Aorta (tissue), 5 donors: ENCODE data around the gene DYDC2. TPM values are rescaled to one million over a fixed set of nuclear protein-coding genes. Genes with fewer than 3 reads are reported as not detected.

Experiments used
- ATAC-seq: fragments of 200-7000 bp; cut with Tn5 transposase; one replicate; pipeline ENCODE4 v1.9.1; 2022; ENCODE audit warnings: moderate library complexity; ENCODE audit not compliant: low FRiP score
- DNase-seq, 2 donors: peaks; one replicate each; pipeline ENCODE4 v3.0.0-alpha.2; 2020
- H3K27ac ChIP-seq, 2 donors: one replicate each; pipeline ENCODE4 v1.5.1; 2013; ENCODE audit warnings: low read length in 2 of 2, mild to moderate bottlenecking in 2 of 2, moderate library complexity in 2 of 2, control low read depth in 1 of 2, inconsistent platforms in 1 of 2, low read depth in 1 of 2
- H3K27me3 ChIP-seq, 2 donors: one replicate each; pipeline ENCODE4 v1.6.1; 2013; ENCODE audit warnings: control low read depth in 1 of 2, low read length in 1 of 2, mild to moderate bottlenecking in 1 of 2, moderate library complexity in 1 of 2; ENCODE audit not compliant: insufficient read depth in 2 of 2, control insufficient read depth in 1 of 2
- H3K36me3 ChIP-seq, 2 donors: one replicate each; pipeline ENCODE4 v1.6.1; 2013; ENCODE audit warnings: control low read depth in 1 of 2, low read length in 1 of 2, mild to moderate bottlenecking in 1 of 2; ENCODE audit not compliant: insufficient read depth in 2 of 2, control insufficient read depth in 1 of 2
- H3K4me1 ChIP-seq, 2 donors: one replicate each; pipeline ENCODE4 v1.6.1; 2013; ENCODE audit warnings: low read length in 2 of 2, control low read depth in 1 of 2, mild to moderate bottlenecking in 1 of 2, moderate library complexity in 1 of 2; ENCODE audit not compliant: insufficient read depth in 2 of 2, control insufficient read depth in 1 of 2
- H3K4me3 ChIP-seq, 2 donors: one replicate each; pipeline ENCODE4 v1.5.1; 2013; ENCODE audit warnings: low read length in 2 of 2, control low read depth in 1 of 2, mild to moderate bottlenecking in 1 of 2
- H3K9me3 ChIP-seq: one replicate; pipeline ENCODE4 v1.6.1; 2013; ENCODE audit warnings: mild to moderate bottlenecking, low read length; ENCODE audit not compliant: control insufficient read depth
- WGBS, 2 donors: extraction: QIAGEN DNeasy Blood & Tissue Kit; methylation state at CpG; one replicate each; pipeline ENCODE4 v1.1.7; 2013; 5-methylcytosine and 5-hydroxymethylcytosine counted together
- intact Hi-C, 2 donors: fragments of 100-400 bp; cut with DNase I; formaldehyde crosslinking; loops; one replicate each; pipeline versions ENCODE4 v1.14.2 to v1.15.0; 2022
- polyA plus RNA-seq, 2 donors: library from polyadenylated mRNA; stranded (reverse); fragments of 200-250 nt; gene quantifications; one replicate each; pipeline ENCODE4 v1.2.3, GENCODE V29; 2013
- total RNA-seq, 2 donors: library from RNA; stranded (reverse); fragmentation: NEBNext Ultra II Directional; extraction: Animal tissue kit (Norgen Biotek cat#: 25700); gene quantifications; one replicate each; pipeline ENCODE4 v1.2.1, GENCODE V29; 2021
- donor health status: healthy with polysubstance abuse.
- donor health status: Bipolar disorder and iron deficiency.
- donor health status: DM: no; HTN: no; CAD: no.
- donor health status: DM: no; HTN: no; CAD: no.
- donor health status: DM: yes; HTN: yes; CAD: no.

The DYDC2 gene
- total and polyA plus RNA-seq, 4 donors, result not detected

GRCh38 chr10:80380185-80380584, 23.6 kb downstream of the DYDC2 start:
- 75 to 85% methylated on average over 4 of the region's 4 CpGs for WGBS, 2 donors
- no peak for DNase-seq
- no peaks in the 10 kb centered on the region for H3K36me3 ChIP-seq
- H3K4me1 ChIP-seq, result no peaks in the 10 kb centered on the region
- no peak overlapping the region for H3K27ac ChIP-seq
- H3K4me3 ChIP-seq, result no peak overlapping the region
- intact Hi-C loops, result no loop called here
- no peak for ATAC-seq
- H3K27me3 ChIP-seq, result no peaks in the 10 kb centered on the region
- H3K9me3 ChIP-seq, result no peaks in the 10 kb centered on the region

- Histone ChIP-seq H3K36me3 (no peaks in the 10 kb centered on the region), H3K9me3 (no peaks in the 10 kb centered on the region), H3K27ac (no peak overlapping the region), H3K4me1 (no peaks in the 10 kb centered on the region), H3K27me3 (no peaks in the 10 kb centered on the region), H3K4me3 (no peak overlapping the region)
- WGBS, 2 donors, result 13 to 20% methylated on average over 4 of the region's 4 CpGs
- no peak for DNase-seq
- no peak for ATAC-seq
- intact Hi-C loops, result loop anchor here in 1 of 2 donors (2.0 kb wide), 2 partner anchors 62 to 124 kb away; no protein-coding TSS in a partner anchor
Observed at GRCh38 chr10:80382989-80383388, 26.4 kb downstream of the DYDC2 start.

- WGBS, 2 donors, result 84 to 96% methylated on average over 9 of the region's 9 CpGs
Observed at GRCh38 chr10:80390740-80391139, 34.2 kb downstream of the DYDC2 start.

GRCh38 chr10:80392250-80392649, 35.7 kb downstream of the DYDC2 start:
- Histone ChIP-seq H3K9me3 (no peaks in the 10 kb centered on the region), H3K27me3 (no peaks in the 10 kb centered on the region), H3K4me3 (no peak overlapping the region), H3K36me3 (no peaks in the 10 kb centered on the region), H3K4me1 (peaks cover 3 to 5% of the 10 kb centered on the region in 2 donors), H3K27ac (no peak overlapping the region)
- DNase-seq, result no peak
- intact Hi-C loops, result no loop called here
- WGBS, 2 donors, result 86 to 91% methylated on average over 6 of the region's 6 CpGs
- ATAC-seq, result no peak

More at GRCh38 chr10:80390740-80391139, 34.2 kb downstream of the DYDC2 start:
- H3K36me3 ChIP-seq, result no peaks in the 10 kb centered on the region
- no peak overlapping the region for H3K27ac ChIP-seq
- H3K27me3 ChIP-seq, result no peaks in the 10 kb centered on the region
- intact Hi-C loops, result no loop called here
- ATAC-seq (no peak), DNase-seq (no peak)
- H3K4me3 ChIP-seq, result no peak overlapping the region
- no peaks in the 10 kb centered on the region for H3K9me3 ChIP-seq
- peaks cover 3 to 5% of the 10 kb centered on the region in 2 donors for H3K4me1 ChIP-seq

GRCh38 chr10:80394358-80394916, 37.9 kb downstream of the DYDC2 start:
- no peaks in the 10 kb centered on the region for H3K4me1 ChIP-seq
- DNase-seq (no peak), ATAC-seq (no peak)
- H3K9me3 ChIP-seq, result no peaks in the 10 kb centered on the region
- no peaks in the 10 kb centered on the region for H3K36me3 ChIP-seq
- H3K27ac ChIP-seq, result no peak overlapping the region
- no peaks in the 10 kb centered on the region for H3K27me3 ChIP-seq
- H3K4me3 ChIP-seq, result no peak overlapping the region
- 54 to 82% methylated on average over 2 of the region's 2 CpGs for WGBS, 2 donors
- intact Hi-C loops, result no loop called here

- no peaks in the 10 kb centered on the region for H3K36me3 ChIP-seq
- H3K4me1 ChIP-seq, result no peaks in the 10 kb centered on the region
- no peak overlapping the region for H3K27ac ChIP-seq
- intact Hi-C loops, result no loop called here
- no peaks in the 10 kb centered on the region for H3K9me3 ChIP-seq
- WGBS, 2 donors, result 89 to 95% methylated on average over 2 of the region's 2 CpGs
- H3K4me3 ChIP-seq, result no peak overlapping the region
- no peaks in the 10 kb centered on the region for H3K27me3 ChIP-seq
- ATAC-seq (no peak), DNase-seq (no peak)
Observed at GRCh38 chr10:80397014-80397413, 40.4 kb downstream of the DYDC2 start.

GRCh38 chr10:80400136-80400804, 43.7 kb downstream of the DYDC2 start:
- ATAC-seq, result no peak

GRCh38 chr10:80405035-80405434, 48.5 kb downstream of the DYDC2 start:
- ATAC-seq (no peak), DNase-seq (no peak)
- intact Hi-C loops, result no loop called here
- WGBS, 2 donors, result 91 to 92% methylated on average over 1 of the region's 1 CpG
- Histone ChIP-seq H3K36me3 (no peaks in the 10 kb centered on the region), H3K9me3 (no peaks in the 10 kb centered on the region), H3K27ac (no peak overlapping the region), H3K4me3 (no peak overlapping the region), H3K27me3 (no peaks in the 10 kb centered on the region), H3K4me1 (no peaks in the 10 kb centered on the region)

More at GRCh38 chr10:80400136-80400804, 43.7 kb downstream of the DYDC2 start:
- Histone ChIP-seq H3K4me1 (no peaks in the 10 kb centered on the region), H3K36me3 (no peaks in the 10 kb centered on the region), H3K27ac (no peak overlapping the region), H3K4me3 (no peak overlapping the region), H3K27me3 (no peaks in the 10 kb centered on the region), H3K9me3 (no peaks in the 10 kb centered on the region)
- intact Hi-C loops, result no loop called here
- no peak for DNase-seq
- WGBS, 2 donors, result 72 to 74% methylated on average over 8 of the region's 8 CpGs

GRCh38 chr10:80405626-80406025, 49.0 kb downstream of the DYDC2 start:
- no peak for DNase-seq
- Histone ChIP-seq H3K4me1 (no peaks in the 10 kb centered on the region), H3K4me3 (no peak overlapping the region), H3K9me3 (no peaks in the 10 kb centered on the region), H3K36me3 (no peaks in the 10 kb centered on the region), H3K27me3 (no peaks in the 10 kb centered on the region), H3K27ac (no peak overlapping the region)
- WGBS, 2 donors, result 69 to 78% methylated on average over 4 of the region's 4 CpGs
- no peak for ATAC-seq
- intact Hi-C loops, result no loop called here
